ENCODE measurements around the gene KIF16B. TPM values are rescaled to one million over a fixed set of nuclear protein-coding genes. Genes with fewer than 3 reads are reported as not detected.

The KIF16B gene
- total and polyA plus RNA-seq, 4 donors: 5.9 to 20.3 (median 9.6) TPM

GRCh38 chr20:16272780-16273360, 300.4 kb downstream of the KIF16B start:
- no peak overlapping the region for H3K27ac ChIP-seq (ENCODE audit: low read depth in 1 of 2, low read length in 1 of 2)
- no peak for TF ChIP-seq CTCF (IDR thresholded peaks at IDR 0.05; ENCODE audit: control extremely low read depth, extremely low read depth)
- WGBS, 2 donors: 92 to 94% methylated on average over 20 of the region's 20 CpGs
- H3K9me3 ChIP-seq (ENCODE audit: control insufficient read depth in 4 of 4, insufficient read depth in 3 of 4, low read length in 3 of 4): peaks cover 0 to under 1% (median 0%) of the 10 kb centered on the region in 4 donors
- H3K36me3 ChIP-seq (ENCODE audit: control insufficient read depth in 4 of 4, insufficient read depth in 4 of 4, low read length in 4 of 4): peaks cover 0 to 6% (median 0%) of the 10 kb centered on the region in 4 donors
- no peak for ATAC-seq (ENCODE audit: insufficient read depth, low FRiP score)
- no peak overlapping the region for H3K4me3 ChIP-seq
- no peak overlapping the region for H3K9ac ChIP-seq (ENCODE audit: insufficient read depth in 1 of 2, low read length in 2 of 2)
- DNase-seq: no peak
- no peaks in the 10 kb centered on the region for H3K27me3 ChIP-seq (ENCODE audit: control insufficient read depth in 3 of 3, insufficient read depth in 3 of 3, low read length in 2 of 3)
- peaks cover 0 to 17% (median 0%) of the 10 kb centered on the region in 5 donors for H3K4me1 ChIP-seq (ENCODE audit: control insufficient read depth in 5 of 5, insufficient read depth in 5 of 5, low read length in 5 of 5)

GRCh38 chr20:16271450-16271849, 301.8 kb downstream of the KIF16B start:
- no peak for TF ChIP-seq CTCF (IDR thresholded peaks at IDR 0.05; ENCODE audit: control extremely low read depth, extremely low read depth)
- no peak overlapping the region for H3K4me3 ChIP-seq
- H3K36me3 ChIP-seq (ENCODE audit: control insufficient read depth in 4 of 4, insufficient read depth in 4 of 4, low read length in 4 of 4): peaks cover 0 to 8% (median 0%) of the 10 kb centered on the region in 4 donors
- peaks cover 0 to 12% (median under 1%) of the 10 kb centered on the region in 4 donors for H3K9me3 ChIP-seq (ENCODE audit: control insufficient read depth in 4 of 4, insufficient read depth in 3 of 4, low read length in 3 of 4)
- 82 to 89% methylated on average over 1 of the region's 1 CpG for WGBS, 2 donors
- H3K27ac ChIP-seq (ENCODE audit: low read depth in 1 of 2, low read length in 1 of 2): no peak overlapping the region
- no peak for DNase-seq
- H3K9ac ChIP-seq (ENCODE audit: insufficient read depth in 1 of 2, low read length in 2 of 2): no peak overlapping the region
- ATAC-seq (ENCODE audit: insufficient read depth, low FRiP score): no peak
- H3K4me1 ChIP-seq (ENCODE audit: control insufficient read depth in 5 of 5, insufficient read depth in 5 of 5, low read length in 5 of 5): peaks cover 0 to 14% (median 0%) of the 10 kb centered on the region in 5 donors
- no peaks in the 10 kb centered on the region for H3K27me3 ChIP-seq (ENCODE audit: control insufficient read depth in 3 of 3, insufficient read depth in 3 of 3, low read length in 2 of 3)

- H3K27me3 ChIP-seq (ENCODE audit: control insufficient read depth in 3 of 3, insufficient read depth in 3 of 3, low read length in 2 of 3): no peaks in the 10 kb centered on the region
- DNase-seq: no peak
Measured at GRCh38 chr20:16270989-16271388, 302.3 kb downstream of the KIF16B start.

More at GRCh38 chr20:16270989-16271388, 302.3 kb downstream of the KIF16B start:
- no peak overlapping the region for H3K9ac ChIP-seq (ENCODE audit: insufficient read depth in 1 of 2, low read length in 2 of 2)
- H3K4me1 ChIP-seq (ENCODE audit: control insufficient read depth in 5 of 5, insufficient read depth in 5 of 5, low read length in 5 of 5): peaks cover 0 to 12% (median 0%) of the 10 kb centered on the region in 5 donors
- ATAC-seq (ENCODE audit: insufficient read depth, low FRiP score): no peak
- no peak overlapping the region for H3K4me3 ChIP-seq
- H3K36me3 ChIP-seq (ENCODE audit: control insufficient read depth in 4 of 4, insufficient read depth in 4 of 4, low read length in 4 of 4): peaks cover 0 to 8% (median 0%) of the 10 kb centered on the region in 4 donors
- TF ChIP-seq CTCF (IDR thresholded peaks at IDR 0.05; ENCODE audit: control extremely low read depth, extremely low read depth): no peak
- peaks cover 0 to 13% (median 3%) of the 10 kb centered on the region in 4 donors for H3K9me3 ChIP-seq (ENCODE audit: control insufficient read depth in 4 of 4, insufficient read depth in 3 of 4, low read length in 3 of 4)
- H3K27ac ChIP-seq (ENCODE audit: low read depth in 1 of 2, low read length in 1 of 2): no peak overlapping the region
- WGBS, 2 donors: 93% methylated on average over 4 of the region's 4 CpGs
